HG02642 (cell line): ENCODE results near the gene MRPL28.
"Not testable (repeated sequence)": the region's sequence is repeated elsewhere in the genome, so short reads cannot be mapped to it uniquely, and the experiment has no call there.

Experiments
- ATAC-seq: cut with Tn5 transposase; IDR thresholded peaks from one replicate; pipeline ENCODE4 v1.9.1; 2021; ENCODE audit warnings: mild to moderate bottlenecking; ENCODE audit not compliant: unreplicated experiment, poor library complexity

The MRPL28 gene

DNA sequence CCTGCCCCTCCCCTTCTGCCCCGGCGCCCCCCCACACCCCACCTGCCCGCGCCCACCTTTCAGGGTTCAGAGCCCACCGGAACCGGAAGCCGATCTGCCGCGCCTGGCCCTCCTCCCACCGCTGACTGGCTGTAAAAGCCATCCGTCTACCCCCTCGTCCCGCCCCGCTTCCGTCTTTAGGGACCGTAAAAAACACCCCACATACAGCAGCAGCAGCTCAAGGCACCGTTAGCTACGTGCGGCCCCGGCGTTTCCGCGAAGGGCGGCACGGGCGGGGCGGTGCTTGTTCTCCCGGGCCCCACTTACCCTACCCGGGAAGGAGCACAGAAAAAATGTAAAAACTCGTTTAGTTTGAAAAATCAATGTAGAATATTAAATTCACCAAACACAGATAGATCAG is at the start of gene MRPL28:
MRPL28 (minus strand) TSS at position 96 of the 400 bp plus-strand sequence. CDS start 320 bp downstream, outside the sequence.
- peak; percentile 83 for ATAC-seq

DNA sequence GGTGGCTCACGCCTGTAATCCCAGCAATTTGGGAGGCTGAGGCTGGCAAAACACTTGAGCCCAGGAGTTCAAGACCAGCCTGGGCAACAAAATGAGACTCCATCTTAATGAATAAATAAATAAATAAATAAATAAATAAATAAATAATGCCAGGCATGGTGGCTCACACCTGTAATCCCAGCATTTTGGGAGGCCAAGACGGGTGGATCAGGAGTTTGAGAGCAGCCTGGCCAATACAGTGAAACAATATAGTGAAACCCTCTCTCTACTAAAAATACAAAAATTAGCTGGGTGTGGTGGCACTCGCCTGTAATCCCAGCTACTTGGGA is 44.8 kb upstream of the MRPL28 start:
- ATAC-seq, result not testable (repeated sequence)

DNA sequence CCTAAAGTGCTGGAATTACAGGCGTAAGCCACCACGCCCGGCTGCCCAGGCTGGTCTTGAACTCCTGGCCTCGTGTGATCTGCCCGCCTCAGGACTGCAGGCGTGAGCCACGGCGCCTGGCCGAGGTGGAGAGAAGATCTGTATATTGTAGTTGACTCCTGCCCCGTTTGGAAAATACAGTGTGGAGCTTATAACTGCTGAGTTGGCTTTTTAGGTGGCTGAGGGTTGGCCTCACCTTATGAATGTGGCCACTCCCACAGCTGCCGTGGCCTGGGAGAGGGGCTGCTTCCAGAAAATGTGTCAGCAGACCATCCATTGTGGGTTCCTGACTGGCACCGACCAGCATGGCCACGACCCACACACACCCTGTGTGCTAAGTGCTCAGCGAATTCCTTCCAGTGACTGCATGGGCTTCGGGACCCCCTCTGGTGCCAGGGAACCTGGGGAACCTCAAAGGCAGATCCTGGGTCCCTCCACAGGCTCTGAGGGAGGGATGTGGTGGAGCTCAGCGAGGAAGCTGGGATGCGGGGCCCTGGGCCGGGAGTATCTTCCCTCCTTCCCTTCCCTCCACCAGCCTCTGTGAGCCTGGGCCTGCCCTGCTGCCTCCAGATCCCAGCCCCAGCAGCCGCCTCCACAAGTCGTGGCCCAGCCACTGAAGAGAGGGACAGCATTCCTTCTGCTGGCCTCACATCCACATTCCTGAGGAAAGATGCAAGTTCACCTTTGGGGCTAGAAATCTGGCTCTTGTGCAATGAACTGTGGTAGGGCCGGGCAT is 44.2 kb upstream of the MRPL28 start:
- ATAC-seq, result no peak

DNA sequence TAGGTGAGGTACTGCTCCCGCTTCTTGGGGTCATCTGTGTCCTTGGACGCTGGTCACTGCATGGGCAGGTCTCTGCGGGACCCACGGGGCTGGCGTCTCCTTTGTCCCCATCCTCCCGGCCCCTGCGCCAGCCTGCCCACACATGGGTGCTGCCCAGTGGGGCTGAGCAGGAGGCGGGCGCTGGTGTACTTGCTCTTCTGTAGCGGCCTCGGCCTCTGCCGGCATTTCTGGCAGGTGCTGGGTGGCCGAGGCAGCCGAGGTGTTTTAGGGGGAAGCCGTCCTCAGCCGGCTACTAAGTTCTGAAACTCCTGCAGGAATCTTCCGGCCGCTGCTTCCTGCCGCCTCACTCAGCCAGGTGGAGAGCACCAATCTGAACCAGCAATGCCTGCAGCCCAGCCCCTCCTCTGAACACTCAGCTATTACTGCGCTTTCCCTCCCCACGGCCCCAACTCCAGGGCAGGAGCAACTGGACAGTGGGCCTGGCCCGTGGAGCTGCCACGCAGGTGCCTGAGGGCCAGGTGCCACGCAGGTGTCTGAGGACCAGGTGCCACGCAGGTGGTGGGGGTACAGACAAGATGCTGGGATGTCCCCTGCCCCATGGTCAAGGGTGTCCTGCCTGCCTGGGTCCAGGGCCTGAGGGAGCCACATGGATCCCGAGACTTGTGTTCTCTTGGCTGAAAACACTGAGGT is 41.4 kb upstream of the MRPL28 start:
- no peak for ATAC-seq

DNA sequence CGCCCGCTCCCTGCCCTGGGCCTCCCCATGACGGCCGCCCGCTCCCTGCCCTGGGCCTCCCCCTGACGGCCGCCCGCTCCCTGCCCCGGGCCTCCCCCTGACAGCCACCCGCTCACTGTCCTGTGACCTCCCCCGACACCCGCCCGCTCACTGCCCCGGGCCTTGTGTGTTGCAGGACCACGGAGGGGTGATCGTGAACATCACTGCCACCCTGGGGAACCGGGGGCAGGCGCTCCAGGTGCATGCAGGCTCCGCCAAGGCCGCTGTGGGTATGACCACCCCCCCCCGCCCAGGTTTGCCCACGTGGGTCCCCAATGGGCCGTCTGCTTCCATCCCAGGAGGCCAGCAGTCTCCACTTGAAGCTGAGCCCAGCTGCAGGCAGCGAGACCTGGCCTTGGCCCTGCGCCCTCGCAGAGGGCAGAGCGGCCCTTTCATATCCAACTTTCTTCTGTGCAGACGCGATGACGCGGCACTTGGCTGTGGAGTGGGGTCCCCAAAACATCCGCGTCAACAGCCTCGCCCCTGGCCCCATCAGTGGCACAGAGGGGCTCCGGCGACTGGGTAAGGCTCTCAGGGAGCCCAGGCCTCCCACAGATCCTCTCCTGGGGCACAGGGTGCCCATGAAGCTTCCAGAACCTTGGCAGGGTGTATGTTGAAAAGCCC is 40.3 kb upstream of the MRPL28 start:
- no peak for ATAC-seq

DNA sequence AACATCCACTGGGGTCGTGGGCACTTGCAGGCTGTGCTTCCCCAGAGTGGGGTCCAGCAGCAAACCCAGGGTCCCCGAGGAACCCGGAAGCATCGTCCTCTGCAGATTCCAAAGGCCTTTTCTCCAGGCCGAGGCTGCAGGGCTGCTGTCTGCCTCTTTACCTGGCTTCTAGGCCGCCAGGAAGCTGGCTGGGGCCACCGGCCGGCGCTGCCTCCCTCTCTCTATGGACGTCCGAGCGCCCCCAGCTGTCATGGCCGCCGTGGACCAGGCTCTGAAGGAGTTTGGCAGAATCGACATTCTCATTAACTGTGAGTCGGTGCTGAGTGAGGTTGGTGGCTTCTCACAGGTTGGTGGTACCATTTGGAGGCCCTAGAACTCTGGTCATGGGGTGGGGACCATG is 36.9 kb upstream of the MRPL28 start:
- ATAC-seq, result no peak

DNA sequence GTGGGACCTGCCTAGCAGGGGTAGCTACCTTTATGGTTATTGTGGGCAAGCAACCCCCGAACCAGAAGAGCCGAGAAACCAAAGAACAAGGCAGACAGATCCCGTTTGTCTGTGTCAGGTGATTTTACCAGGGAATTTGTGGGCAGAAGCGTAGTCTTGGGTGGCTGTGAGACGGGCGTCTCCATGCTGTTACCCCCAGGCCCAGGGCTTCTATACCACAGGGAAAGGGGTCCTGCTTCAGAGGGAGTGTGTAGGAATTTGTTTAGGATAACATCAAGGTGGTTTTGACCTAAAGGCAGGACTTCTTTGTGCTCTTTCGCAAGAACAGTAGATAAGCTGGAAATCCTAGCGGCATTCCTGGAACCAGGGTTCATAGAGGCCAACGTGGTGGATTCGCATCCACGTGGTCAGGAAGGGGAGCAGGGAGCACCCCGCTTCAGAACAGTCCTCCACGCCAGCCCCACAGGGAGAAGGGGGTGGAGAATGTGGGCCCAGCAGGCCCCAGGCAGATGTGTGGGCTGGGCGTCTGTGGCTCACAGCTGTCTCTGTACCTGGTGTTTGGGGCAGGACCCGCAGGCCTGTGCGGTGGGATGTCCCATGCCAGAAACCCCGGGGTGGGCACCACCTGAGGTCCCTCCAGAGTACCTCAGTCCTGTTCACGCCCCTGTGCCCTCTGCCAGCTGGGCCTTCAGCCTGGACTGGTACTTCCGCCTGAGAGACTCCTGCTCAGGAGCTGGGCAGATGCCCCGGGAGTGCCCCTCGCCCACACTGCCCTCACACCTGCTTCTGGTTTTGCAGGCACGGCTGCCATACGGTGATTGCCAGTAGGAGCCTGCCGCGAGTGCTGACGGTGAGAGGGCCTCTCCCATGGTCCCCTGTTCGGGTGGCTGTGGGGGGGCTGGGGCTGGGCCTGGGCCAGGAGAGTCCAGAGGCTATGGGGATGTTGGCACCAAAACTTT is 35.5 kb upstream of the MRPL28 start:
- ATAC-seq, result no peak

DNA sequence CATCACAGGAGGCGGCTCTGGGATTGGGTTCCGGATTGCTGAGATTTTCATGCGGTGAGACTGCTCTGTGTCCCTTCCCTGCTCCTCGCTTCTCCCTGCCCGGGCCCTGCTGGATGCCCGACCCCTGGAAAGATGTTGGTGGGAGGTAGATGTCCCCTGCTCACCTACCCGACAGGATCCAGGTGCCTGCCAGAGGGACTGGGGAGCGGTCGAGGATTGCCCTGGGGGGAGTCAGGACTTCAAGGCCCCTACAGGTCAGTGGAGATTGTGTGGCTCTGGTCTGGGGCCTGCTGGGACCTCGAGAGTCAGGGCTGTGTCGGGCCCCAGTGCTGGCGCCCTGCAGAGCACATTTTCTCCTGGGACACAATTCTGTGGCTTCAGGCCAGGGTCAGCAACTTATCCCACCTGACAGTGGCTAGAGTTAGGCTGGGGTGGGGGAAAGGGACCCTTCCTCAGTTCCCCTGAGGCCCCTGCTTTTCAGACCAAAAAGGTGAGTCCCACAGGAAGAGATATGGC is 34.7 kb upstream of the MRPL28 start:
- ATAC-seq, result no peak

DNA sequence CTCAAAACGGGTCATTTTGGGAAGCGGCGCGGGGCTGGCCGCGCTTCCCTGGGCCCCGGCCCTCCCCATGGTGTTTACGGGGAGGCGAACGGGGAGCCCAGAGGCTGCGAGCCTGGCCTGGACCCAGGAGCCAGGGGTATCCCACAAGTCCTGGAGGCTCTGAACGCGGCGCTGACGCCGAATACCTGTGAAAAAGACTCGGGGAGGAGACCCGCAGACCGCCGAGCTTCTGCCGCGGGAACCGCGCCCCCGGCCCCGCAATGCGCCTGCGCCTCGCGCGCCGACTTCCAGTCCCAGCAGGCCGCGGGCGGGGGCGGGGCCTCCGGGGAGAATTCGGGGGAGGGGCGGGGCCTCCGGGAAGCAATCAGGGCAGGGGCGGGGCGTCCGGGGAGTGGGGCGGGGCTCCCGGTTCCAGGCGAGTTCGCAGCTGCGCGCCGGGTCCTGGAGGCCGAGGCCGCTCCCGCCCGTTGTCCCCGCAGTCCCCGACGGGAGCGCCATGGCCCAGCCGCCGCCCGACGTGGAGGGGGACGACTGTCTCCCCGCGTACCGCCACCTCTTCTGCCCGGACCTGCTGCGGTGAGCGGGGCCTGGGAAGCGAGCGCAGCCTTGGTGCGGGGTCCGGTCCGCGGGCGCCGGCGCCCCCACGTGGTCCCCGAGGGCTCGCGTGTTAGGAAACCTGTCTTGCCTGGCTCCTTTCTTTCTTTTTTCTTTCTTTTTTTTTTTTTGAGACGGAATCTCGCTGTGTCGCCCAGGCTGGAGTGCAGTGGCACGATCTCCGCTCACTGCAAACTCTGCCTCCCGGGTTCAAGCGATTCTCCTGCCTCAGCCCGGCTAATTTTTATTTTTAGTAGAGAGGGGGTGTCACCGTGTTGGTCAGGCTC is 31.4 kb upstream of the MRPL28 start, which contains the start of gene DECR2:
DECR2 (plus strand) TSS at position 418 of the 881 bp plus-strand sequence; CDS start at position 497, 79 bp downstream.
- ATAC-seq, result peak; percentile 55

DNA sequence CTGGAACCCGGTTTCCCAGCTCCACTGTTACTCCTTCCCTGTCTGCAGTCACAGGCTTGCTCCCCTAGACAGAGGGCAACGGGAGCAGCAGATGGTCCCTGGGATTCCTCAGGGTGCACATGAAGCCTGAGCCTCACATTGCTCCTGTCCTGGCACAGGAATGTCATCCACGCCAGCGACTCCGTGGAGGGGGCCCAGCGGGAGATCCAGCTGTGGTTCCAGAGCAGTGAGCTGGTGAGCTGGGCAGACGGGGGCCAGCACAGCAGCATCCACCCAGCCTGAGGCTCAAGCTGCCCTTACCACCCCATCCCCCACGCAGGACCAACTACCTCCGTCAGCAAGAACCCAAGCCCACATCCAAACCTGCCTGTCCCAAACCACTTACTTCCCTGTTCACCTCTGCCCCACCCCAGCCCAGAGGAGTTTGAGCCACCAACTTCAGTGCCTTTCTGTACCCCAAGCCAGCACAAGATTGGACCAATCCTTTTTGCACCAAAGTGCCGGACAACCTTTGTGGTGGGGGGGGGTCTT is 29.8 kb upstream of the MRPL28 start:
- no peak for ATAC-seq

DNA sequence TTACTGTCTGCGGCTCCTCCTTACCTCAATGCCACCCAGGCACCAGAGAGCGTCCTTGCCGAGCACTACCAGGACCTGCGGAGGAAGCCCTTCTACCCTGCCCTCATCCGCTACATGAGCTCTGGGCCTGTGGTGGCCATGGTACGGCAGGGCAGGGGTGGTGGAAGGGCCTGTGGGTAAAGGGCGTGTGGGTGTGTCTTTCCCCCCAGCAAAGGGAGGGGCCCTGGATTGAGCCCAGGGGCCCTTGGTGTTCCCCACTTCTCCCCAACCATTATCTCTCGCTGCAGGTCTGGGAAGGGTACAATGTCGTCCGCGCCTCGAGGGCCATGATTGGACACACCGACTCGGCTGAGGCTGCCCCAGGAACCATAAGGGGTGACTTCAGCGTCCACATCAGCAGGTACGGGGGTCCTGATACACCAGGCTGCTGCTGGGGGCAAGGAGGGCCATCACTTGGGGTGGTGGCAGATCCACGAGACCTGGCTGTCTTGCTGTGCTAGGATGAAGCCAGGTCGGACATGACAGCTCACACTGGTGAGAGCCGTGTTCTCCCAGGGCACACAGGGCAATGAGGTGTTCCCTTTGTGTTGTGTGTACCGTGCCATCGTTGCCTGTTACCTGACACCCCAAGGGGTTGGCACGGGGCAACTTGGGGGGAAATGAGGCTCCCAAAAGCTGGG is 29.1 kb upstream of the MRPL28 start:
- no peak for ATAC-seq

DNA sequence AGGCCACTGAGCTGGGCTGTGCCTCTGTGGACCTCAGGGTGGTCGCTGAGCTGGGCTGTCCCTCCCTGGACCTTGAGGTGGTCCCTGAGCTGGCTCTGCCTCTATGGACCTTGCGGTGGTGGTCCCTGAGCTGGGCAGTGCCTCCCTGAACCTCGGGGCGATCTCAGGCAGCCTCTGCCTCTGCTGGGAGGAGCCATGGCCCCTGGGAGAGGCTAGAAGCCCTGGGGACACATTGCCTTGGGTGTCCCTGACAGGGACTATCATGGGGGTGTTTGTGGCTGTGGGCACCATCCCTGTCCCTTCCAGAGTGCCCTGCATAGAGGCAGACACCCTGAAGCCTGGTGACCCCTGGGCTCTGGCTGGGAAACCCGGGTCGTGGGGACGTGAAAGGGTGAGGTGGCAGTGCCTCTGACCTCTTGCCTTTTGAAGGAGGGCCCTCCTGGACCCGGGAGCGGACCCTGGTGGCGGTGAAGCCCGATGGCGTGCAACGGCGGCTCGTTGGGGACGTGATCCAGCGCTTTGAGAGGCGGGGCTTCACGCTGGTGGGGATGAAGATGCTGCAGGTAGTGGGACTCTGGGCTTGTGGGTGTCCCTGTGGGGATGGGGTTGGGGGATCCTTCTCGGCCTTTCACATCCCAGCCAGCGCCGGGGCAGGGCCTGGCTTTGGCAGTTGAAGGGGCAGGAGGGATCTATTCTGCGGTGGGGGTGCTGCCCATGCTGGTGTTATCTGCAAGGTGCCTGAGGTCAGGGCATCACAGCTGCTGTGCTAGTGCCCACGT is 28.4 kb upstream of the MRPL28 start:
- ATAC-seq, result no peak

DNA sequence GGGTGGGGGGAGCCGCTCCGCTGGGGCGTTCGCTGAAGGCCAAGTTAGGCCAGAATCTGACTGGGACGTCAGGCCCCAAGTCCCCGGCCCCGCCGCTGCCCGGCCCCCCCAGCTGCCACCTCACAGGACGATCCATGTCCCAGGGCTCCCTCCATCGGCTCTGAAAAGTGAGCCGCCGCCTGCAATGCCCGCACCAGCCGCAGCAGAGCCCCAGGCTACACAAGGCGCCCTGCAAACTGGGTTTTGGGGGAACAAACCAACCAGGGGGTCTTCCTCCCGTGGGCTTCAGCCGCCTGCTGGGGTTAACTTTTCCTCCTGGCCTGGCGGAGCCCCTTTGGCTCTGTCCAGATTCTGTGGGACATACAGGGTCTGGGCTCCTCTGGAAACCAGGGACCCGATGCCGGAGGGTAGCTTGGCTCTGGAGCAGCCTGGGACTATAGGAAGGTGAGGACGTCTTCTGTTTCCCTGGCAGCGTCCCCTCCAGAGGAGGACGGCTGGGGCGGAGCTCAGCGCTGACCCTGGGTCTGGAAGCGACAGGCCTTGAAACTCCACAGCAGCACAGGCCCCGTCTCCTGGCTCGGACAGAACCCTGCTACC is 27.5 kb upstream of the MRPL28 start:
- ATAC-seq, result no peak

DNA sequence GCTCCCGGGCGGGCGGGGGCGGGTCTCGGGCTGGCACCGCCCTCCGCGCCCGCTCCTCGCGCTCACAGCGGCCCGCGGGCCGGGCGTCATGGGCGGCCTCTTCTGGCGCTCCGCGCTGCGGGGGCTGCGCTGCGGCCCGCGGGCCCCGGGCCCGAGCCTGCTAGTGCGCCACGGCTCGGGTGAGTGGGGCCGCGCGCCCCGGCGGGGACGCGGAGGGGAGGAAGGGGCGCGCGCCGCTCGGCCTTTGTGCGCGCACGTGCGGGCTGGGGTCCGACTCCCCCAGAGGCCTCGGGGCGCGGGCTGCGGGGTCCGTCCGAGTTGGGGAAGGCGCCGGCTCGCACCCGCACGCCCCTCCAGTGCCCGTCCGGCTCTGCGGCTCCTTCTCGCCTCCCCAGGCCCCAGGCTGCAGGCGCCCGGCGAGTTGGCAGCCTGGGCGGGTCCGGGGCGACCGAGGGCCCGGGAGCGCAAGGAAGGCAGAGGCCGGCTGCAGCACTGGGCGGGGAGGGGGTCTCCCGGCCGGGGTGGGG is 26.9 kb upstream of the MRPL28 start, which contains the start of gene NME4:
NME4 (plus strand) TSS at position 65 of the 527 bp plus-strand sequence; CDS start at position 89, 24 bp downstream.
- no peak for ATAC-seq

DNA sequence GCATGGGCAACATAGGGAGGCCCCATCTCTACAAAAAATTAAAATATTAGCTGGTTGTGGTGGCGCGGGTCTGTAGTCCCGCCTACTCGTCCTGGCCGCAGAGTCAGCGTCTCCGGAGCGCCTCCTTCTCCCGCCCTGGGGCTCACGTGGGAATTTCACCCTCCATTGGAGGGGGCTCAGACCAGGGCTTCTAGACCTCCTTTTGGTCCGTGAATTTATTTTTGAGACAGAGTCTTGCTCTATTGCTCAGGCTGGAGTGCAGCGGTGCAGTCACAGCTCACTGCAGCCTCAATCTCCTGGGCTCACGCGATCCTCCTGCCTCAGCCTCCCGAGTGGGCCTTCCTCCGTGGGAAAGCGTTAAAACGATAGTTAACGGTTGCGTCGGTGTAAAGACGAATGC is 26.3 kb upstream of the MRPL28 start:
- no peak for ATAC-seq

DNA sequence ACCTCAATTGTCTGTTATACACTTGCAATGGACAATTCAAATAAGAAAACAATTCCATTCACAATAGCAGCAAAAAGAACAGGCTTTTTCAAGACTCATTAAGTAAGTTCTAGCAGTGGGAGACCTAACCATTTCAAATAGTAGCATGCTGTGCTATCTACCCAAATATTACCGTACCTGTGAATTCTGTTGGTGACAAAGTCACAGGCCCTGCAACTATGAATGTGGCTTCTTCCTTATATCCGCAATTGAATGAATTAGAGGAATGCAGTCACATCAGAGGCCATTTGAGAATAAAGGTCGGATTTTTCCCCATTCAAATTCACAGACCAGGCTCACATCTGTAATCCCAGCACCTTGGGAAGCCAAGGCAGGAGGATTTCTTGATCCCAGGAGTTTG is 25.9 kb upstream of the MRPL28 start:
- ATAC-seq, result no peak
